Keratinocyte (primary cell): Measurements from ENCODE around the gene POLD3.

Source experiments
- EZH2 ChIP-seq: IDR thresholded peaks from one replicate; pipeline ENCODE4 v1.6.1; 2012; ENCODE audit warnings: inconsistent platforms, mild to moderate bottlenecking, low read length, moderate library complexity
- TF ChIP-seq, protein P1 (sequence below), 3 experiments: IDR thresholded peaks in 1 of 3; conservative IDR thresholded peaks in 1 of 3; optimal IDR thresholded peaks in 1 of 3; 2 replicates in 2 of 3; 3 replicates in 1 of 3; pipeline versions ENCODE3 to v1.5.1; 2011; ENCODE audit warnings: low read length in 3 of 3, mild to moderate bottlenecking in 3 of 3, moderate library complexity in 2 of 3, control low read depth in 1 of 3, inconsistent platforms in 1 of 3; ENCODE audit not compliant: insufficient read depth in 2 of 3; ENCODE audit errors: extremely low read depth in 1 of 3

DNA sequence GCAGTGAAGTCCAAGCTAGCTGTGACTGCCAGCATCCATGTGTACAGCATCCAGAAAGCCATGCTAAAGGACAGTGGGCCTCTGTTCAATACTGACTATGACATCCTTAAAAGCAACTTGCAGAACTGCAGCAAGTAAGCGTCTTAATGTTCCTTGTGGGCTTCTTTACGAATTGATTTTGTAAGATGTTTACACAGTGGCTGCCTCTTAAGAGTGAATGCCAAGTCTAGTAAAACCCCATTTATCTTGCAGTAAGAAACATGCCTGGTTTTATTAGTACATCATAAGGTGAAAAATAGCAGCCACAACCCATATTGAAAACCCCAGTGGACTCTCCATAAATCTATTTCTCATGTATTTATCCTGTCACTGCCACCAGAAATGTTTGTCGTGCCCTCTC lies 20.5 kb downstream of the POLD3 start:
- TF ChIP-seq, protein P1, sequence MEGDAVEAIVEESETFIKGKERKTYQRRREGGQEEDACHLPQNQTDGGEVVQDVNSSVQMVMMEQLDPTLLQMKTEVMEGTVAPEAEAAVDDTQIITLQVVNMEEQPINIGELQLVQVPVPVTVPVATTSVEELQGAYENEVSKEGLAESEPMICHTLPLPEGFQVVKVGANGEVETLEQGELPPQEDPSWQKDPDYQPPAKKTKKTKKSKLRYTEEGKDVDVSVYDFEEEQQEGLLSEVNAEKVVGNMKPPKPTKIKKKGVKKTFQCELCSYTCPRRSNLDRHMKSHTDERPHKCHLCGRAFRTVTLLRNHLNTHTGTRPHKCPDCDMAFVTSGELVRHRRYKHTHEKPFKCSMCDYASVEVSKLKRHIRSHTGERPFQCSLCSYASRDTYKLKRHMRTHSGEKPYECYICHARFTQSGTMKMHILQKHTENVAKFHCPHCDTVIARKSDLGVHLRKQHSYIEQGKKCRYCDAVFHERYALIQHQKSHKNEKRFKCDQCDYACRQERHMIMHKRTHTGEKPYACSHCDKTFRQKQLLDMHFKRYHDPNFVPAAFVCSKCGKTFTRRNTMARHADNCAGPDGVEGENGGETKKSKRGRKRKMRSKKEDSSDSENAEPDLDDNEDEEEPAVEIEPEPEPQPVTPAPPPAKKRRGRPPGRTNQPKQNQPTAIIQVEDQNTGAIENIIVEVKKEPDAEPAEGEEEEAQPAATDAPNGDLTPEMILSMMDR (optimal IDR thresholded peaks at IDR 0.05 in 1 of 3, IDR thresholded peaks at IDR 0.05 in 1 of 3, conservative IDR thresholded peaks at IDR 0.05 in 1 of 3; ENCODE audit: extremely low read depth in 1 of 3, insufficient read depth in 2 of 3, low read length in 3 of 3), result no peak
- no peak for TF ChIP-seq EZH2
